ENCODE data around the gene UVRAG.
"Not testable (repeated sequence)": the region's sequence is repeated elsewhere in the genome, so short reads cannot be mapped to it uniquely, and the experiment has no call there.

The UVRAG gene

GRCh38 chr11:75973710-75974109 lies 158.7 kb downstream of the UVRAG start:
- not testable (repeated sequence) for DNase-seq

GRCh38 chr11:75979075-75979474 lies 164.1 kb downstream of the UVRAG start:
- not testable (repeated sequence) for DNase-seq

- DNase-seq, result not testable (repeated sequence)
Observed at GRCh38 chr11:75979479-75980027, 164.5 kb downstream of the UVRAG start.

GRCh38 chr11:75980031-75980430 lies 165.0 kb downstream of the UVRAG start:
- DNase-seq, result no peak

GRCh38 chr11:75981546-75981945 lies 166.5 kb downstream of the UVRAG start:
- no peak for DNase-seq

GRCh38 chr11:75982309-75982708 lies 167.3 kb downstream of the UVRAG start:
- DNase-seq, result no peak

GRCh38 chr11:75986966-75987365 lies 172.0 kb downstream of the UVRAG start:
- DNase-seq, result no peak

- no peak for DNase-seq
Observed at GRCh38 chr11:75993126-75993525, 178.1 kb downstream of the UVRAG start.

- DNase-seq, result no peak
Observed at GRCh38 chr11:75994616-75995015, 179.6 kb downstream of the UVRAG start.

- DNase-seq, result no peak
Observed at GRCh38 chr11:75996523-75997442, 181.8 kb downstream of the UVRAG start.

GRCh38 chr11:76004400-76004799 lies 189.4 kb downstream of the UVRAG start:
- DNase-seq, result no peak

GRCh38 chr11:76005756-76006155 lies 190.7 kb downstream of the UVRAG start:
- no peak for DNase-seq

- DNase-seq, result no peak
Observed at GRCh38 chr11:76007166-76007565, 192.2 kb downstream of the UVRAG start.

GRCh38 chr11:76008474-76008873 lies 193.5 kb downstream of the UVRAG start:
- no peak for DNase-seq

GRCh38 chr11:76010051-76010450 lies 195.0 kb downstream of the UVRAG start:
- DNase-seq, result no peak

- no peak for DNase-seq
Observed at GRCh38 chr11:76013526-76013925, 198.5 kb downstream of the UVRAG start.

- no peak for DNase-seq
Observed at GRCh38 chr11:76023236-76024068, 208.4 kb downstream of the UVRAG start.

- no peak for DNase-seq
Observed at GRCh38 chr11:76025068-76025467, 210.1 kb downstream of the UVRAG start.

GRCh38 chr11:76025817-76026216 lies 210.8 kb downstream of the UVRAG start:
- DNase-seq, result no peak

GRCh38 chr11:76026281-76026680 lies 211.3 kb downstream of the UVRAG start:
- no peak for DNase-seq

- no peak for DNase-seq
Observed at GRCh38 chr11:76026862-76027261, 211.9 kb downstream of the UVRAG start.

- no peak for DNase-seq
Observed at GRCh38 chr11:76030286-76030685, 215.3 kb downstream of the UVRAG start.

- no peak for DNase-seq
Observed at GRCh38 chr11:76030968-76031590, 216.1 kb downstream of the UVRAG start.

Data from SW 1271 (cell line).